ENCODE results near the gene ZNF831. TPM values are rescaled to one million over a fixed set of nuclear protein-coding genes. Genes with fewer than 3 reads are reported as not detected.

Gene ZNF831
- total and polyA plus RNA-seq, 5 experiments from 2014 or later: 5.5 to 29.9 (median 6.2) TPM

DNA sequence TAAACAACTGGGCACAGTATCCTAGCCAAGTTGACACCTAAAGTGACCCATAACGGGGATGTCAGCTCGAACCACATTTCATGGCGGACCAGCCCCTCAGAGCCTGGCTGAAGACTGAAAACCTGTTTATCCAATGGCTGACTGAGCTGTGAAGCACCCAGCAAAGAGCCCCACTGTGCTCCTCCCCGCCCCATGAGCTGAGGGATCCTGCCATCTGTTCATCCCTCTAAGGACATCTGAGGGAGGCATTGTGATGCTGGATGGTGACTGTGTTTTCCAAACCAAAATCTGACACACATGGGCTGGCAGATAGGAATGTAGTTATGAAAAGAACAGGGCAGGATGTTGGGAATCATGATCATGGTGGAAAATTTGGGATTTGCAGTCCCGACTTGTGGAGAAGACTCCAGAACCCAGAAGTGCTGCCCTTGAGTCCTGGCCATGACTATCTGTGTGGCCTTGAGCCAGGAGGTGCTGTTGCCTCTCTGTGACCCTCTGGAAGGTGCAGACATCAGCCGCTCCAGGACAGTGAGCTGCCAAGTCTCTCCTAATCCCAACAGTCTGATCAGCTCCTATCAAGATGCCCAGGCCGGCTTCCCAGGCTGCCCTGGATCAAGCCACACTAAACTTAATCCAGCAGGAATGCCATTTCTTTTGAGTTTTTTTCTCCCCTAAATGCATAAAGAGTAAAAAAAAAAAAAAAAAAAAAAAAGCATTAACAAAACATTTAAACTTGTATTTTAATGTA is 142.5 kb downstream of the ZNF831 start:
- H3K36me3 Mint-ChIP-seq: peaks cover 0 to 2% (median 0%) of the 10 kb centered on the region in 3 donors
- POLR2A ChIA-PET: interaction anchor here (0.9 kb wide), 1 partner anchor 25 kb away, joined by 7 read pairs; no protein-coding TSS in a partner anchor
- peaks cover 0 to 5% (median 3%) of the 10 kb centered on the region in 4 donors for H3K4me1 Mint-ChIP-seq
- H3K27ac Mint-ChIP-seq: no peak overlapping the region
- H3K9me3 Mint-ChIP-seq: no peaks in the 10 kb centered on the region
- no peak for ATAC-seq
- DNase-seq: no peak
- peaks cover 3 to 32% (median 20%) of the 10 kb centered on the region in 5 donors for H3K27me3 Mint-ChIP-seq
- no peak overlapping the region for H3K4me3 Mint-ChIP-seq

DNA sequence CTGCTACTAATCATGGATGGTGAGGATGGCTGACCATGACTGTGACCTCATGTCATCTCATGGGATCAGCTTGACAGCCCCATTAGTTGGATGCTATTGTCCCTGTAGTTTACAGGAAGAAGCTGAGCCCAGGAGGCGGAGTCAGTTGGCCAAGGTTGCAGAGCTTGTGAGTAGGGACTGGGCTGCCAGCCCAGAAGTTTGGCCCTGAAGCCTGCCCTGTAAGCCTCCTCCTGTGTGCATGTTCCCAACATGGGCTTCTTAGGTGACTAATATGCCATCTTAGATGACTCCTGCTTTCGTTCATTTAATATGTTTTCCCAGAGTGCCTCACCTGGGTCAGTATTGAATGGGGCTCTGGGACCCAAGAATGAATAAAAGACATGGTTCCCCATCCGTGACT is 143.6 kb downstream of the ZNF831 start:
- Mint-ChIP-seq H3K27me3 (peaks cover 3 to 25% (median 16%) of the 10 kb centered on the region in 5 donors), H3K36me3 (no peaks in the 10 kb centered on the region), H3K9me3 (no peaks in the 10 kb centered on the region), H3K27ac (no peak overlapping the region), H3K4me3 (no peak overlapping the region), H3K4me1 (peaks cover 0 to 5% (median 3%) of the 10 kb centered on the region in 4 donors)
- DNase-seq (no peak), ATAC-seq (no peak)
- POLR2A ChIA-PET: no interaction called here

Other genes with a start within 250 kb of the ZNF831 start
- gene NELFCD, start 182.6 kb upstream of the ZNF831 start, total RNA-seq: 100 to 1,000 TPM in 1 of 2 experiments, 10 to 100 TPM in 1; 92.4 to 101 TPM
- gene NELFCD, start 182.6 kb upstream of the ZNF831 start, polyA plus RNA-seq: 10 to 100 TPM; 63.6 to 76.5 (median 74.0) TPM
- gene CTSZ, start 156.6 kb upstream of the ZNF831 start, total RNA-seq: 10 to 100 TPM; 15.8 to 19.1 TPM
- 1 to 10 TPM in 2 of 3 donors, under 1 TPM in 1; 0.60 to 2.9 (median 1.0) TPM for gene CTSZ, start 156.6 kb upstream of the ZNF831 start, polyA plus RNA-seq
- gene TUBB1, start 144.4 kb upstream of the ZNF831 start, total RNA-seq: not detected
- gene TUBB1, start 144.4 kb upstream of the ZNF831 start, polyA plus RNA-seq: under 1 TPM in 1 of 3 donors, not detected in 2; 0.05 TPM
- gene ATP5F1E, start 131.5 kb upstream of the ZNF831 start, total RNA-seq: 10 to 100 TPM; 78.2 to 80.3 TPM
- gene ATP5F1E, start 131.5 kb upstream of the ZNF831 start, polyA plus RNA-seq: 100 to 1,000 TPM in 1 of 3 donors, 10 to 100 TPM in 2; 66.9 to 118 (median 91.4) TPM
- gene PRELID3B, start 121.0 kb upstream of the ZNF831 start, total RNA-seq: 10 to 100 TPM; 37.9 to 45.4 TPM
- gene PRELID3B, start 121.0 kb upstream of the ZNF831 start, polyA plus RNA-seq: 10 to 100 TPM; 26.8 to 27.9 (median 26.9) TPM
- gene EDN3, start 136.8 kb downstream of the ZNF831 start, total RNA-seq: not detected
- gene EDN3, start 136.8 kb downstream of the ZNF831 start, polyA plus RNA-seq: not detected

Data from naive thymus-derived CD8-positive, alpha-beta T cell (primary cell).